OCI-LY7 (cell line): Measurements from ENCODE around the gene PCDH18. TPM values are rescaled to one million over a fixed set of nuclear protein-coding genes. Genes with fewer than 3 reads are reported as not detected.

Experiments
- Bru-seq: library from RNA; stranded (reverse); fragments of 400-500 nt; gene quantifications from one replicate; lab custom pipeline; 2021; lab: Mats Ljungman, UMichigan
- BruChase-seq, 2 experiments: library from RNA; stranded (reverse); fragments of 400-500 nt; gene quantifications; one replicate each; lab custom pipeline; 2021; lab: Mats Ljungman, UMichigan
- BruUV-seq: library from RNA; stranded (reverse); fragments of 400-500 nt; replicated peaks from 2 replicates; lab custom pipeline; 2021; lab: Mats Ljungman, UMichigan
- CTCF ChIA-PET: fragments of 300-600 bp; sonication (Branson Sonifier 250); formaldehyde crosslinking; loops from one replicate; lab custom pipeline; 2022; ENCODE audit warnings: antibody characterized with exemption; ENCODE audit not compliant: unreplicated experiment; lab: Charles Lee
- POLR2A ChIA-PET: fragments of 300-600 bp; sonication (Branson Sonifier 250); formaldehyde crosslinking; loops from one replicate; lab custom pipeline; 2022; ENCODE audit warnings: antibody characterized with exemption; lab: Charles Lee
- DNase-seq: peaks from one replicate; pipeline ENCODE4 v3.0.0-alpha.2; 2015; ENCODE audit warnings: low spot score
- H2AFZ ChIP-seq: fragments of 200-600 bp; sonication (generic), shearing (Covaris generic); 2 replicates; pipeline ENCODE4 v1.6.1; 2014; ENCODE audit warnings: mild to moderate bottlenecking, antibody characterized with exemption, low read length, moderate library complexity
- H3K27ac ChIP-seq: fragments of 200-600 bp; sonication (generic); 2 replicates; pipeline ENCODE4 v1.5.1; 2014; ENCODE audit warnings: mixed run types, low read depth, mild to moderate bottlenecking, moderate library complexity, low read length, inconsistent platforms; ENCODE audit not compliant: poor library complexity, severe bottlenecking
- H3K36me3 ChIP-seq: fragments of 200-600 bp; sonication (generic); 2 replicates; pipeline ENCODE4 v1.6.1; 2014; ENCODE audit warnings: mild to moderate bottlenecking, antibody characterized with exemption, low read length, moderate library complexity, mixed read lengths; ENCODE audit not compliant: insufficient read depth
- H3K4me1 ChIP-seq: fragments of 200-600 bp; sonication (generic); 2 replicates; pipeline ENCODE4 v1.5.1; 2014; ENCODE audit warnings: mild to moderate bottlenecking, low read length; ENCODE audit not compliant: insufficient read depth, poor library complexity, severe bottlenecking
- H3K4me2 ChIP-seq: fragments of 200-600 bp; sonication (generic); 2 replicates; pipeline ENCODE4 v1.6.1; 2014; ENCODE audit warnings: mild to moderate bottlenecking, low read length
- H3K4me3 ChIP-seq: fragments of 200-600 bp; sonication (generic); 2 replicates; pipeline ENCODE4 v1.5.1; 2014; ENCODE audit warnings: mild to moderate bottlenecking, low read depth, low read length; ENCODE audit not compliant: poor library complexity, severe bottlenecking
- H3K79me2 ChIP-seq: fragments of 200-600 bp; sonication (generic); 2 replicates; pipeline ENCODE4 v1.6.1; 2016; ENCODE audit warnings: low read depth, mild to moderate bottlenecking, low read length, moderate library complexity, mixed read lengths; ENCODE audit not compliant: insufficient read depth
- H3K9me2 ChIP-seq: fragments of 200-600 bp; sonication (generic); 2 replicates; pipeline ENCODE4 v1.6.1; 2016; ENCODE audit warnings: mild to moderate bottlenecking, low read length, mixed read lengths; ENCODE audit not compliant: insufficient read depth
- H3K9me3 ChIP-seq: fragments of 200-600 bp; sonication (generic); 2 replicates; pipeline ENCODE4 v1.6.1; 2014; ENCODE audit warnings: mild to moderate bottlenecking, mixed run types, low read length, mixed read lengths
- H4K20me1 ChIP-seq: fragments of 200-600 bp; sonication (generic); 2 replicates; pipeline ENCODE4 v1.6.1; 2014; ENCODE audit warnings: mild to moderate bottlenecking, antibody characterized with exemption, low read length, moderate library complexity, mixed read lengths; ENCODE audit not compliant: insufficient read depth
- EZH2phosphoT487 ChIP-seq: fragments of 200-600 bp; sonication (generic); IDR thresholded peaks from 2 replicates; pipeline ENCODE4 v1.6.1; 2018; ENCODE audit warnings: low read depth, borderline replicate concordance, mild to moderate bottlenecking, mixed run types, antibody characterized with exemption, low read length, moderate library complexity, mixed read lengths
- intact Hi-C: fragments of 100-400 bp; cut with micrococcal nuclease; formaldehyde crosslinking; loops from one replicate; pipeline ENCODE4 v1.10.0; 2022; ENCODE audit not compliant: unreplicated experiment
- long read RNA-seq: library from polyadenylated mRNA; stranded (forward); transcript quantifications from one replicate; pipeline ENCODE4 v2.0.0, GENCODE V29; 2022
- total RNA-seq, 2 experiments: library from RNA; depleted of rRNA in 1 of 2; stranded (reverse); fragments of >200 nt in 1 of 2; shearing (Covaris generic) in 1 of 2; gene quantifications; 2 replicates each; pipeline ENCODE4 v1.2.3, GENCODE V29; 2014 to 2022
- TF ChIP-seq, protein P1 (sequence below): fragments of 200-600 bp; sonication (generic); conservative IDR thresholded peaks from 2 replicates; pipeline ENCODE4 v1.5.1; 2014; ENCODE audit warnings: mild to moderate bottlenecking, antibody characterized with exemption, low read length, moderate library complexity, mixed read lengths

The PCDH18 gene
- total RNA-seq (2014; rRNA removed; shearing (Covaris generic)) (not detected in 2 replicates), total RNA-seq (2022) (not detected in 2 replicates), Bru-seq, nascent RNA (not detected), BruChase-seq, experiment 1, labeled RNA remaining after a 6-hour chase (not detected), BruChase-seq, experiment 2, labeled RNA remaining after a 2-hour chase (not detected)
- long read RNA-seq: 0 reads

DNA sequence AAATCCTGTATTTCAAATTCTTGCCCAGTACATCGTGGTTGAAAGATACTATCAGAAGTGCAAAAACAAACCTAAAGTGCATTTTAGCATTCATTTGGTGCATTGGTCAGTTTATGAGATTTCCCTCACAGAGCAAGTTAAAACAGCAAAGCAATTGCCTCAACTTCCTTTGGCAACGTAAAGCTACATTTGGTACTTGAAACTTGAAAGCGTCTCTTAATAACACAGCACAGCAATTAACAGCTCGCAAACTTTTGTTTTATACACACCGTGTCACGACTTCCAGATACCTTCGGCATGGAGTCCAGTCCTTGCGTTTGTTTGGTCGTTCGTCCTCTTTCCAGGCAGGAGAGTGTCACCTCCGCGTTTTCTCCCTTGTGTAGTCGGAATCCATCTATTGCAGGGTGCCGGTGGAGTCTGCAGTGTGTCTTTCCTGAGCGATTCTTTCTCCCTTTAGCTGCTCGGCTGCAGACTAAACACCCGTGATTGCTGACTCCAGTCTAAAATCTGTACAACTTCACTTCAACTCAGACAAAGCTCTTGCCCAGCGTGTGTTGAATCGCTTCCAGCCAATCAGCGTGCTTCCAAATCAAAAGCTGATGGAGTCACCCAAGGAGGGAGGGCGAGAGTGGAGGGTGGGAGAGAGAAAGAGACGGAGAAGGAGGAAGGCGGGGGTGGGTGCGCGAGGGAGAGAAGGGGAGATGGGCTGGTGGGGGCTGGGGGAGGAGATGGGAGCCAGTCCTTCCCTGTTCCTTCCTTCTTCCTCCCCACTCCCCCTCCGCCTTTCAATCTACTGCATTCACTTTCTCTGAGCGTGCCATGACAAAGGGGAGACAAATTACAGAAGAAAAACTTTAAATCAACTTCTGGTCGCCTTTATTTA lies at the start of gene PCDH18:
TSS of gene PCDH18 (minus strand) at position 509 of the 883 bp plus-strand sequence. CDS start at position 103, 406 bp downstream.
- Histone ChIP-seq H3K4me2 (no peak within 1 kb of the TSS), H3K9me2 (no peaks in the 10 kb centered on the region), H3K27ac (no peak within 1 kb of the TSS), H4K20me1 (no peaks in the 10 kb centered on the region), H3K9me3 (no peaks in the 10 kb centered on the region), H3K36me3 (no peaks in the 10 kb centered on the region), H2AFZ (no peak within 1 kb of the TSS), H3K4me1 (no peaks in the 10 kb centered on the region), H3K4me3 (no peak within 1 kb of the TSS), H3K79me2 (no peaks in the 10 kb centered on the region)
- ChIA-PET CTCF (no interaction called here), POLR2A (interaction anchor here (0.6 to 1.0 kb wide), 2 partner anchors 14 to 33 kb away, joined by 3 read pairs; no protein-coding TSS in a partner anchor)
- TF ChIP-seq, protein P1, sequence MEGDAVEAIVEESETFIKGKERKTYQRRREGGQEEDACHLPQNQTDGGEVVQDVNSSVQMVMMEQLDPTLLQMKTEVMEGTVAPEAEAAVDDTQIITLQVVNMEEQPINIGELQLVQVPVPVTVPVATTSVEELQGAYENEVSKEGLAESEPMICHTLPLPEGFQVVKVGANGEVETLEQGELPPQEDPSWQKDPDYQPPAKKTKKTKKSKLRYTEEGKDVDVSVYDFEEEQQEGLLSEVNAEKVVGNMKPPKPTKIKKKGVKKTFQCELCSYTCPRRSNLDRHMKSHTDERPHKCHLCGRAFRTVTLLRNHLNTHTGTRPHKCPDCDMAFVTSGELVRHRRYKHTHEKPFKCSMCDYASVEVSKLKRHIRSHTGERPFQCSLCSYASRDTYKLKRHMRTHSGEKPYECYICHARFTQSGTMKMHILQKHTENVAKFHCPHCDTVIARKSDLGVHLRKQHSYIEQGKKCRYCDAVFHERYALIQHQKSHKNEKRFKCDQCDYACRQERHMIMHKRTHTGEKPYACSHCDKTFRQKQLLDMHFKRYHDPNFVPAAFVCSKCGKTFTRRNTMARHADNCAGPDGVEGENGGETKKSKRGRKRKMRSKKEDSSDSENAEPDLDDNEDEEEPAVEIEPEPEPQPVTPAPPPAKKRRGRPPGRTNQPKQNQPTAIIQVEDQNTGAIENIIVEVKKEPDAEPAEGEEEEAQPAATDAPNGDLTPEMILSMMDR: no peak
- no peak for TF ChIP-seq EZH2phosphoT487
- no peak for DNase-seq
- intact Hi-C loops: no loop called here
- BruUV-seq: no TSS peak

DNA sequence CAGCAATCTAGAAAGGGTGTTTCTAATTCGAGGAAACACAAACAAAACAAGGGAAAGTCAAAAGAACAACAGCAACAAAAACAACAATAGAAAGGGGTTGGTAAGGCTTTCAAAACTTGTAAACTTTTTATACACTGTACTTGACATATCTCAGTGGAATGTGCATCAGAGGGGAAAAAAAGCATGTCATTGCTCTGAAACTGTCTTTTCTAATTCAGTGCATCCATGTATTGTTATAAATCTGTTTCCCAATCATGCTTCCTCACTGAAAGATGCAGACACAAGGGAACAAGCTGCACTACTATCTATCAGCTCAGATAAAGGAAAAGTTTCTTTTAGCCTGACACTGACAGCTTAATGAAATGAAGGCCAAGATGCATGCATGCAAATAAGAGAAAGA lies 44.2 kb upstream of the PCDH18 start:
- POLR2A ChIA-PET: interaction anchor here (0.7 kb wide), 2 partner anchors 22 to 1981 kb away, joined by 3 read pairs; no protein-coding TSS in a partner anchor

More for the DNA sequence above, 44.2 kb upstream of the PCDH18 start:
- no peaks in the 10 kb centered on the region for H3K9me3 ChIP-seq
- no TSS peak for BruUV-seq
- intact Hi-C loops: no loop called here
- TF ChIP-seq, protein P1: no peak
- no peak for TF ChIP-seq EZH2phosphoT487
- no peak overlapping the region for H3K4me3 ChIP-seq
- no peak for DNase-seq
- no peak overlapping the region for H3K4me2 ChIP-seq
- H3K79me2 ChIP-seq: no peaks in the 10 kb centered on the region
- CTCF ChIA-PET: no interaction called here
- no peaks in the 10 kb centered on the region for H3K4me1 ChIP-seq
- no peak overlapping the region for H3K27ac ChIP-seq
- H3K9me2 ChIP-seq: no peaks in the 10 kb centered on the region
- no peaks in the 10 kb centered on the region for H3K36me3 ChIP-seq
- no peaks in the 10 kb centered on the region for H4K20me1 ChIP-seq
- H2AFZ ChIP-seq: no peak overlapping the region
